ENCODE measurements around the gene MSH5. TPM values are rescaled to one million over a fixed set of nuclear protein-coding genes. Genes with fewer than 3 reads are reported as not detected.

Gene MSH5
- total and polyA plus RNA-seq, 9 of the 15 experiments (the other 6 are each of a cell fraction or from before 2014, with no cell fraction given) = 12.5 to 104 (median 46.6) TPM

DNA sequence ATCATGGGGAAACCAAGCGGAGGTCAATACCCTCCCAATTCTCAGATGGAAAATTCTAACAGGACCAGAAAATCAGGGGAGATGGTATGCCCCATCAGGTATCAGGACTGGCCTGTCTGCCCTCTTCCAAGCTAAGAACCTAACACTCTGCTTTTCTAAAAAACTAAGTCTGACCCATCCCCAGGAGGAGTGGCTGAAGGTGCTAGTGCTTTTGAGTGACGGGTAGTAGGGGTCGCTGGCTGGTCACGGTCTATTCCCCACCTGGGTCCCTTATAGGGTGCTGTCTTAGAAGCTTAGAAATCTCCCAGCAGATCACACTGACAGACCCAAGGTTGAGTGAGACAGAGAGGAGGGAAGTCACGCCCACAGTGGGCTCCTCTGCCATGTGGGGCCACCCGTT is 46.3 kb upstream of the MSH5 start:
- CTCF ChIA-PET (ENCODE audit: low intra/inter-chr PET ratio) = no interaction called here
- DNase-seq (ENCODE audit: extremely low read depth in 1 of 4, low spot score in 3 of 4) = no peak
- 67% methylated on average over 6 of the region's 6 CpGs for WGBS (ENCODE audit: insufficient coverage, low coverage, missing lambda C conversion rate)
- in situ Hi-C loops (cut with MboI) = no loop called here
- Histone ChIP-seq H3K4me3 (no peak overlapping the region), H3K9ac (ENCODE audit: insufficient read depth in 1 of 2, low read depth in 2 of 2, low read length in 2 of 2) (peak overlapping the region in 1 of 2 experiments; percentile 59; a peak in 2 of 4 replicates), H2AFZ (ENCODE audit: low read depth, low read length) (no peak overlapping the region), H3K27me3 (ENCODE audit: control insufficient read depth in 2 of 2, insufficient read depth in 2 of 2, low read length in 2 of 2) (no peaks in the 10 kb centered on the region), H3K36me3 (ENCODE audit: control insufficient read depth, insufficient read depth, low read length) (peaks cover 87% of the 10 kb centered on the region), H3K4me2 (ENCODE audit: insufficient read depth, low read length) (no peak overlapping the region), H4K20me1 (replicated peaks; ENCODE audit: control insufficient read depth, insufficient read depth, low read length) (no peaks in the 10 kb centered on the region), H3K9me3 (replicated peaks; ENCODE audit: control insufficient read depth, insufficient read depth, low read depth, low read length) (no peaks in the 10 kb centered on the region), H3K4me1 (replicated peaks in 1 of 2; ENCODE audit: control insufficient read depth in 2 of 2, insufficient read depth in 2 of 2, low read length in 2 of 2) (peaks cover 38 to 40% of the 10 kb centered on the region in 2 experiments), H3K9me1 (ENCODE audit: control insufficient read depth, insufficient read depth, low read length) (peaks cover 5% of the 10 kb centered on the region), H3K79me2 (ENCODE audit: control insufficient read depth, insufficient read depth, low read length) (peaks cover 9% of the 10 kb centered on the region; the same call in 2 of the 3 replicates), H3K27ac (ENCODE audit: extremely low read depth, low read depth, low read length) (no peak overlapping the region)
- TF ChIP-seq FOXJ3 (CRISPR knock-in tag; IDR thresholded peaks at IDR 0.05) (no peak), ETV1 (tag; conservative IDR thresholded peaks at IDR 0.05; ENCODE audit: low read depth) (no peak), EHMT2 (IDR thresholded peaks at IDR 0.05) (no peak), CREBBP (IDR thresholded peaks at IDR 0.05; ENCODE audit: low read depth, low read length) (no peak), TEAD2 (tag; IDR thresholded peaks at IDR 0.05) (no peak), CBX1 (IDR thresholded peaks at IDR 0.05; ENCODE audit: low read depth) (no peak), RB1 (IDR thresholded peaks at IDR 0.05; ENCODE audit: low read depth) (0 out of 2 replicates have a peak, but pooled peaks have one; percentile 10)
- TF ChIP-seq, protein P1, sequence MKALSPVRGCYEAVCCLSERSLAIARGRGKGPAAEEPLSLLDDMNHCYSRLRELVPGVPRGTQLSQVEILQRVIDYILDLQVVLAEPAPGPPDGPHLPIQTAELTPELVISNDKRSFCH (CRISPR knock-in tag; IDR thresholded peaks at IDR 0.05) = 0 out of 2 replicates have a peak, but pooled peaks have one; percentile 67
- TF ChIP-seq, protein P1 (tag; IDR thresholded peaks at IDR 0.05) = no peak
- TF ChIP-seq, protein P2, sequence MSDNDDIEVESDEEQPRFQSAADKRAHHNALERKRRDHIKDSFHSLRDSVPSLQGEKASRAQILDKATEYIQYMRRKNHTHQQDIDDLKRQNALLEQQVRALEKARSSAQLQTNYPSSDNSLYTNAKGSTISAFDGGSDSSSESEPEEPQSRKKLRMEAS (CRISPR knock-in tag; IDR thresholded peaks at IDR 0.05) = no peak
- TF ChIP-seq, protein P3, sequence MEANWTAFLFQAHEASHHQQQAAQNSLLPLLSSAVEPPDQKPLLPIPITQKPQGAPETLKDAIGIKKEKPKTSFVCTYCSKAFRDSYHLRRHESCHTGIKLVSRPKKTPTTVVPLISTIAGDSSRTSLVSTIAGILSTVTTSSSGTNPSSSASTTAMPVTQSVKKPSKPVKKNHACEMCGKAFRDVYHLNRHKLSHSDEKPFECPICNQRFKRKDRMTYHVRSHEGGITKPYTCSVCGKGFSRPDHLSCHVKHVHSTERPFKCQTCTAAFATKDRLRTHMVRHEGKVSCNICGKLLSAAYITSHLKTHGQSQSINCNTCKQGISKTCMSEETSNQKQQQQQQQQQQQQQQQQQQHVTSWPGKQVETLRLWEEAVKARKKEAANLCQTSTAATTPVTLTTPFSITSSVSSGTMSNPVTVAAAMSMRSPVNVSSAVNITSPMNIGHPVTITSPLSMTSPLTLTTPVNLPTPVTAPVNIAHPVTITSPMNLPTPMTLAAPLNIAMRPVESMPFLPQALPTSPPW (CRISPR knock-in tag; IDR thresholded peaks at IDR 0.05) = no peak
- TF ChIP-seq, protein P4, sequence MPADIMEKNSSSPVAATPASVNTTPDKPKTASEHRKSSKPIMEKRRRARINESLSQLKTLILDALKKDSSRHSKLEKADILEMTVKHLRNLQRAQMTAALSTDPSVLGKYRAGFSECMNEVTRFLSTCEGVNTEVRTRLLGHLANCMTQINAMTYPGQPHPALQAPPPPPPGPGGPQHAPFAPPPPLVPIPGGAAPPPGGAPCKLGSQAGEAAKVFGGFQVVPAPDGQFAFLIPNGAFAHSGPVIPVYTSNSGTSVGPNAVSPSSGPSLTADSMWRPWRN (IDR thresholded peaks at IDR 0.05; ENCODE audit: low read depth) = no peak
- TF ChIP-seq, protein P5, sequence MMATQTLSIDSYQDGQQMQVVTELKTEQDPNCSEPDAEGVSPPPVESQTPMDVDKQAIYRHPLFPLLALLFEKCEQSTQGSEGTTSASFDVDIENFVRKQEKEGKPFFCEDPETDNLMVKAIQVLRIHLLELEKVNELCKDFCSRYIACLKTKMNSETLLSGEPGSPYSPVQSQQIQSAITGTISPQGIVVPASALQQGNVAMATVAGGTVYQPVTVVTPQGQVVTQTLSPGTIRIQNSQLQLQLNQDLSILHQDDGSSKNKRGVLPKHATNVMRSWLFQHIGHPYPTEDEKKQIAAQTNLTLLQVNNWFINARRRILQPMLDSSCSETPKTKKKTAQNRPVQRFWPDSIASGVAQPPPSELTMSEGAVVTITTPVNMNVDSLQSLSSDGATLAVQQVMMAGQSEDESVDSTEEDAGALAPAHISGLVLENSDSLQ (IDR thresholded peaks at IDR 0.05) = peak; percentile 80
- FAIRE-seq = no peak
- ATAC-seq = no peak
- POLR2A ChIA-PET = interaction anchor here (0.8 to 7.1 kb wide), 15 partner anchors 9 to 163 kb away, joined by 3 to 158 read pairs (median 7); partner anchors contain the start of genes ABHD16A, CLIC1, DDAH2 and GPANK1
- no TSS peak for BruUV-seq (replicated peaks)
- intact Hi-C loops (cut with micrococcal nuclease) = no loop called here
